Measurements from ENCODE around the gene CCK.

The CCK gene

DNA sequence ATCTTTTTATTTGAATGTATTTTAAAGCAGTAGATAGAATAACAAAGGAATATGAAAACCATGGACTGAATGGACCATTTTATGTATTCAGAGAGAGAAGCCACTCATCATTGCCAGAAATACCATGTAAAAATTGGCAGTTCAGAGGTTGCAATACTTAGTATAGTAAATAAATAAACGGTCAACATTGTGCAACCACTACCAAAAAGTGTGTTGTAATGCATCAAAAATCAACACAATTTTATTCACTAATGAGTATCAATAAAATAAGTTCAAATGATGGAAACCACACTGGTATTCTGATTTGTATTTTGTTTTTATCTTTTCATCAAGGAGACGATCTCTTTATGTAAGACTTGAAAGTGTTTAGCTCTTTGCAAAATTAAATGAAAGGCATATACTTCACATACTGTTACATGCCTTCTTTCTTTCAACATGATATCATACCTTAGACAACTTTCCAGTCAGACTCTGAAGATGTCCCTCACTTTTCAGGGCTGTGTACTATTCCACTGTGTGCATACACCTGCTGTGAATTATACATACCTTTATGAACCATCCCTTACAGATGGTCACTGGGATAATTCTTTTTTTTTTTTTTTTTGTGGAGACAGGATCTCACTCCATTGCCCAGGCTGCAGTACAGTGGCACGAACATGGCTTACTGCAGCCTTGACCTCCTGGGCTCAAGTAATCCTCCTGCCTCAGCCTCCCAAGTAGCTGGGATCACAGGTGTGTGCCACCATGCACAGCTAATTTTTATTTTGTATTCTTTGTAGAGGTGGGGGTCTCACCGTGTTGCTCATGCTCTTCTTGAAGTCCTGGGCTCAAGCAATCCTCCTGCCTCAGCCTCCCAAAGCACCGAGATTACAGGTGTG is 40.3 kb downstream of the CCK start:
- no peak for DNase-seq (ENCODE audit: low read depth, low spot score)

DNA sequence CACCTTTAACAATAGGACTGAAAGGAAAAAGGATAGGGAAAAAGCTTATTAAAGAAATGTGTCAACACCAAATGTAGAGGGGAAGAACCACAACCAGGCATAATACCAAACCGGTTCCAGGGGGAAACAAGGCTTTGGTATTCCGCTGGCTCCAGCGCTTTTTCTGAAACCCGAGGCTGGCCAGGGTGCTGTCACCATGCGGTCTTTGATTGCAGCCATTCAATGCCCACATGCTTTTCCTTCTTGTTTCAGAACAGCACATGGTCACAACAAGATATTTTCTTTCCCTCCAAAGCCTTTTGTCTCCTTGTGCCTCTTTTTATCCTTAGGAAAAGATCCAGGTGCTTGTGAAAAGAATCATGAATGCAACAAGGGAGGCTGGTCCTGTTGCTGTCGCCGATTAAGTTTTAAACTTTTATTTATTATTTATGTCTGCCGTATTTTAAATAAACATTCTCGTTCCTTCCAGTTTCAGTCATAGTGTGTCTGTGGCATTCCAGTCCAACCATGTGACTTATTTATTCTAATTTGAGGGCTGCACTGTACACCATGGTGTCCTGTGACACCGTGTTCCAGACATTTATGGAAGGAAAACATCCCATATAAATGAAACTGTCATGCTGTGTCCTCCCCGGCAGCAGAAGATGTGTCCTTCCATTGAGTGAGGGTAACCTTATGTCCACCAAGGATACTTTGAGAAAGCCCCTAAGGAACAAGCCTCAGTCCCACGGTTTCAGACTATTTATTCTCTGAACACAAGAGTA is 41.1 kb downstream of the CCK start:
- no peak for DNase-seq (ENCODE audit: low read depth, low spot score)

GRCh38 chr3:42224178-42224577 is 41.8 kb downstream of the CCK start:
- DNase-seq (ENCODE audit: low read depth, low spot score), result no peak

DNA sequence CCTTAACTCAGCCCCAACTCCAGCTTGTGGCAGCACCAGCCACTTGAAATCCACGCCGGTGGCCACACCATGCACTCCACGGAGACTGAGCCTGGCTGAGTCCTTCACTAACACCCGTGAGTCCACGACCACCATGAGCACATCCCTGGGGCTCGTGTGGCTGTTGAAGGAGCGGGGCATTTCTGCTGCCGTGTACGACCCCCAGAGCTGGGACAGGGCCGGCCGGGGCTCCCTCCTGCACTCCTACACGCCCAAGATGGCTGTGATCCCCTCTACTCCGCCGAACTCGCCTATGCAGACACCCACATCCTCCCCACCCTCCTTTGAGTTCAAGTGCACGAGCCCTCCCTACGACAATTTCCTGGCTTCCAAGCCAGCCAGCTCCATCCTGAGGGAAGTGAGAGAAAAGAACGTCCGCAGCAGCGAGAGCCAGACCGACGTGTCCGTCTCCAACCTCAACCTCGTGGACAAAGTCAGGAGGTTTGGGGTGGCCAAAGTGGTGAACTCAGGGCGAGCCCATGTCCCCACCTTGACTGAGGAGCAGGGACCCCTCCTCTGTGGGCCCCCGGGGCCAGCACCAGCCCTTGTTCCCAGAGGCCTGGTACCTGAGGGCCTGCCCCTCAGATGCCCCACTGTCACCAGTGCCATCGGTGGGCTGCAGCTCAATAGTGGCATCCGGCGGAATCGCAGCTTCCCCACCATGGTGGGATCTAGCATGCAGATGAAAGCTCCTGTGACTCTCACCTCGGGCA is 42.9 kb downstream of the CCK start:
- DNase-seq (ENCODE audit: low read depth, low spot score), result no peak

DNA sequence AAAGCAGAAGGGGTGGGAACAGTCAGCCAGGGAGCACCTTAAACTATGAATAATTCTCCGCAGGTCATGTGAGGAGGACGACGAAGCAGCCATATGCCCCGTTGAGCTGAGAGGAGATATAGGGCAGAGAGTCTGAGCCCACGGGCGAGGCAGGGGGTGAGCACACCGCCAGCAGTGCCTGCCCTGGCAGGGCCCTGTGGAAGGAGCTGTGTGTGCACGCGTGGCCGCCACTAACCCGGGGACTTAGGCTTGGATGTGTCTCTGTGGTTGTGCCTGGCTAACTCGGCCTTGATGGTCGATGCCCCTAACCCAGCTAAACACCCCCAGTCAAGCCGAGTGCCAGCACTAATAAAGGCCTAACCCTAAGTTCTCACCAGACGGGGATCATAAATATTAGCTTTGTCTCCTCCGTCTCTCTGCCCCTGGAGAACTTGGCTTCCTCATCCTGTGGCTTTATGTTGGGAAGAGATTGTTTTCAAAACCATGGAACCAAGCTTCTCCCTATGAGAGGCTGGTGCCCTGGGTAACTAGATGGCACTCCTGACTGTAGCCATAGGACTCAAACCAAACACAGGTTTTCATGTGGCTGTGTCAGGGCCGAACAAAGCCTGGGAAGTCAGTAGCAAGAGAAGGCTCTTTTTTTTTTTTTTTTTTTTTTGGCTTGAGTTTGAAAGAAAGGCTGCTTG is 45.4 kb downstream of the CCK start:
- DNase-seq (ENCODE audit: low read depth, low spot score), result no peak

DNA sequence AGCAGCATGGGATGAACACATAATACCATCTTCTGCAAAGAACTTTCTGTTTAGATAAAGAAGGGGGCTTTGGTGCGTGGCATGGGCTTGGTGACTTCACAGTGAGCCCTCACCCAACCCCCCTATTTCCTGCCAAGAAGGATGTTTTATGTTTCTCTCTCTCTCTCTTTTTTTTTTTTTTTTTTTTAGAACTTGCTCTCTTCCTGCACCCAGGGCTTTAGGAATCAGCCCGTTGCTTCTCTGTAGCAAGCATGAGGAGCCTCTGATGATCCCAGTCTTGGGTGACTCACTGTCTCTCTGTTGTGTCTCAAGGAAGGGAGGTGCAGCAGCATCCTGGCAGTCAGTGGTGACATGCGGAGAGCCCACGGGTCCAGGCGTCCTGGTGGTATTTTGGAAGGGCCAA is 49.1 kb downstream of the CCK start:
- DNase-seq (ENCODE audit: low read depth, low spot score), result no peak

- no peak for DNase-seq (ENCODE audit: low read depth, low spot score)
Observed at GRCh38 chr3:42216302-42216701, 49.7 kb downstream of the CCK start.

- no peak for DNase-seq (ENCODE audit: low read depth, low spot score)
Observed at GRCh38 chr3:42214565-42215283, 51.3 kb downstream of the CCK start.

- no peak for DNase-seq (ENCODE audit: low read depth, low spot score)
Observed at GRCh38 chr3:42214064-42214463, 51.9 kb downstream of the CCK start.

GRCh38 chr3:42213417-42213816 is 52.6 kb downstream of the CCK start:
- no peak for DNase-seq (ENCODE audit: low read depth, low spot score)

GRCh38 chr3:42210726-42211125 is 55.3 kb downstream of the CCK start:
- no peak for DNase-seq (ENCODE audit: low read depth, low spot score)

DNA sequence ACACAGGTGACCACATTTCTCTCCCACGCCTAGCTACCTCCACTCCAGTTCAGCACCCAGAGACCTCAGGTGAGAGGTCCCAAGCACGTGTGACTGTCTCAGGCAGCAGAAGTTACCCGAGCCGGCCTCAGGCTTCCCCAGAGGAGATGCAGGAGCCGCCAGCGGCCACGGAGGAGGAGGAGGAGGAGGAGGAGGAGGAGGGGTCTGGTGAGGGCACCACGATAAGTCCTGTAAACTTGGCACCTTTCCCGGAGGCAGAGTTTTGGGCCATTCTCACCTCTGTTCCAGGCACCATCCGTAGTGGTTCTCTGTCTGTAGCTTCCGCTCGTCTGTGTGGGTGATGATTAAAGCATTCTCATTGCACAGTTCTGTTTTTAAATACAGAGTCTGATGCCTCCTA is 56.1 kb downstream of the CCK start:
- DNase-seq (ENCODE audit: low read depth, low spot score), result no peak
